K562 (cell line): Measurements from ENCODE around the gene FBXW2. TPM values are rescaled to one million over a fixed set of nuclear protein-coding genes. Genes with fewer than 3 reads are reported as not detected.
A peak's percentile ranks its signal among the peaks of the same experiment; 100 is the strongest.

Source experiments
- EGR1 ChIP-seq: fragments of 450-650 bp; conservative IDR thresholded peaks from 2 replicates; pipeline ENCODE4 v1.6.1; 2017; ENCODE audit warnings: mild to moderate bottlenecking
- SLC30A9 ChIP-seq: fragments of 250-450 bp; sonication (Bioruptor Pico); IDR thresholded peaks from 2 replicates; pipeline ENCODE4 v1.8.0; 2022; ENCODE audit warnings: mild to moderate bottlenecking, moderate library complexity
- ZNF699 ChIP-seq: fragments of 250-450 bp; sonication (Bioruptor Pico); IDR thresholded peaks from 2 replicates; pipeline ENCODE4 v1.8.0; 2021; ENCODE audit warnings: mild to moderate bottlenecking, moderate library complexity; ENCODE audit not compliant: insufficient replicate concordance
- polyA plus RNA-seq, 8 experiments: library from polyadenylated mRNA; depleted of rRNA in 4 of 8; stranded (reverse) in 5 of 8; unstranded in 3 of 8; fragments of >200 nt; fragmentation: Nextera tagmentation in 2 of 8; fragmentation: Illumina TruSeq in 1 of 8; extraction: Ambion mirVana in 2 of 8; extraction: Trizol in 1 of 8; gene quantifications; 2 replicates each; pipeline versions ENCODE4 v1.2.1 to v1.2.3, GENCODE V29; 2011 to 2014; ENCODE audit warnings: inconsistent platforms in 1 of 8, missing spikeins in 1 of 8
- total RNA-seq, 7 experiments: library from RNA; depleted of rRNA in 6 of 7; stranded (reverse); fragments of >200 nt in 6 of 7; fragmentation: Illumina TruSeq in 2 of 7; extraction: Trizol in 2 of 7; gene quantifications; 2 replicates each; pipeline versions ENCODE4 v1.2.1 to v1.2.3, GENCODE V29; 2011 to 2021; ENCODE audit warnings: low replicate concordance in 1 of 7
- TF ChIP-seq, protein P1 (sequence below): fragments of 450-650 bp; IDR thresholded peaks from 2 replicates; pipeline ENCODE4 v1.6.1; 2016
- TF ChIP-seq, protein P2 (sequence below): fragments of 250-450 bp; sonication (Bioruptor Pico); IDR thresholded peaks from 2 replicates; pipeline ENCODE4 v1.4.0; 2020; ENCODE audit warnings: mild to moderate bottlenecking, moderate library complexity

The FBXW2 gene
- total and polyA plus RNA-seq, 9 of the 15 experiments (the other 6 are each of a cell fraction or from before 2014, with no cell fraction given), result 2.5 to 57.8 (median 28.1) TPM

DNA sequence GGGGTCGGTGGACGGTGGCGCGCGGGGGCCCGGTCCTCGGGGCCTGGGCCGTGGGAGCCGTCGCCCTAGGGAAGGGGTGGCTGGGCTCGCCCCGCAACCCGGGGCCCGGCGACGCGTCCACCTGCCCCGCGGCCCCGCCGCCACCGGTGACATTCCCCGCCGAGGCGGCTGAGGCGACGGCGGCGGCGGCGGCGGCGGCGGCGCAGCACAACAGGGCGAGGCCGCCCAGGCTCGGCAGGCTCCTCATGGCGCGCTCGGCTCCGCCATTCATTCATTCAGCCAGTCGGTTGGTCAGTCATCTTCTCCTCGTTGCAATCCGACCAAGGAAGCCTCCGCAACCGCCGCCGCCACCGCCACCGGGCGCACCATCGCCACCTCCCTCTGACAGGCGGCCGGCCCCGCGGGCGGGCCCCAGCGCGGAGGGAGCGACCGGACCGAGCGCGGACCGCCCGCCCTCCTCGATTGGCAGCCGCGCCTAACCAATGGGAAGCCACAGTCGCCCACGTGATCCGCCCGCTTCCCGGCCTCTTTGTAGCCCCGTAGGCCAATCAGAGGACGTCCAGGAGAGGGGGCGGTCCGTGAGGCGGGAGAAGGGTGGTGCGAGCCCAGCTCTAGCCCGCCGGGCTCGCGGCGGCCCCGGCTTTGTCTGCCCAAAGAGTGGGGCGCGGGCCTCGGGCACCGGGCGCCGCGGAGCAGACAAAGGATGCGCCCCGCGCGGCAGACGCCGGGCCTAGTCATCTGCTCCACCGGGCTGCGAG, 78.9 kb downstream of the FBXW2 start, which contains the start of gene MEGF9 (continued):
- TF ChIP-seq ZNF699 (CRISPR knock-in tag) (no peak), SLC30A9 (CRISPR knock-in tag) (no peak), EGR1 (peak; percentile 83)
- TF ChIP-seq, protein P1, sequence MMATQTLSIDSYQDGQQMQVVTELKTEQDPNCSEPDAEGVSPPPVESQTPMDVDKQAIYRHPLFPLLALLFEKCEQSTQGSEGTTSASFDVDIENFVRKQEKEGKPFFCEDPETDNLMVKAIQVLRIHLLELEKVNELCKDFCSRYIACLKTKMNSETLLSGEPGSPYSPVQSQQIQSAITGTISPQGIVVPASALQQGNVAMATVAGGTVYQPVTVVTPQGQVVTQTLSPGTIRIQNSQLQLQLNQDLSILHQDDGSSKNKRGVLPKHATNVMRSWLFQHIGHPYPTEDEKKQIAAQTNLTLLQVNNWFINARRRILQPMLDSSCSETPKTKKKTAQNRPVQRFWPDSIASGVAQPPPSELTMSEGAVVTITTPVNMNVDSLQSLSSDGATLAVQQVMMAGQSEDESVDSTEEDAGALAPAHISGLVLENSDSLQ, result peak; percentile 98
- TF ChIP-seq, protein P2, sequence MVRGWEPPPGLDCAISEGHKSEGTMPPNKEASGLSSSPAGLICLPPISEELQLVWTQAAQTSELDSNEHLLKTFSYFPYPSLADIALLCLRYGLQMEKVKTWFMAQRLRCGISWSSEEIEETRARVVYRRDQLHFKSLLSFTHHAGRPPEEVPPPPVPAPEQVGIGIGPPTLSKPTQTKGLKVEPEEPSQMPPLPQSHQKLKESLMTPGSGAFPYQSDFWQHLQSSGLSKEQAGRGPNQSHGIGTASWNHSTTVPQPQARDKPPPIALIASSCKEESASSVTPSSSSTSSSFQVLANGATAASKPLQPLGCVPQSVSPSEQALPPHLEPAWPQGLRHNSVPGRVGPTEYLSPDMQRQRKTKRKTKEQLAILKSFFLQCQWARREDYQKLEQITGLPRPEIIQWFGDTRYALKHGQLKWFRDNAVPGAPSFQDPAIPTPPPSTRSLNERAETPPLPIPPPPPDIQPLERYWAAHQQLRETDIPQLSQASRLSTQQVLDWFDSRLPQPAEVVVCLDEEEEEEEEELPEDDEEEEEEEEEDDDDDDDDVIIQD (CRISPR knock-in tag), result 0 out of 2 replicates have a peak, but pooled peaks have one; percentile 9
